Aortic smooth muscle cell (primary cell): ENCODE data around the gene PRB4. TPM values are rescaled to one million over a fixed set of nuclear protein-coding genes. Genes with fewer than 3 reads are reported as not detected.

Experiments used
- total RNA-seq: library from RNA; depleted of rRNA; stranded (reverse); fragments of >200 nt; gene quantifications from 2 replicates; pipeline ENCODE4 v1.2.3, GENCODE V29; 2014

Gene PRB4
- total RNA-seq, result not detected in 2 replicates

GRCh38 chr12:11310336-11310735 lies at the start of gene PRB4:
Gene PRB4 (minus strand): TSS chr12:11310436. CDS start chr12:11310398, 38 bp downstream.

GRCh38 chr12:11269607-11270006 lies 40.6 kb downstream of the PRB4 start, which contains the start of gene PRB3:
Gene PRB3 (minus strand): TSS chr12:11269707. CDS start chr12:11269669, 38 bp downstream.

Other genes starting within 250 kb of the PRB4 start
- gene TAS2R46, start 248.1 kb downstream of the PRB4 start, total RNA-seq, result 1.1 and 2.8 TPM in 2 replicates
- 0.40 and 2.2 TPM in 2 replicates for gene TAS2R43, start 218.1 kb downstream of the PRB4 start, total RNA-seq
- gene TAS2R30, start 175.8 kb downstream of the PRB4 start, total RNA-seq, result 3.2 and 6.2 TPM in 2 replicates
- 6.2 and 8.5 TPM in 2 replicates for gene SMIM10L1, start 139.2 kb downstream of the PRB4 start, total RNA-seq
- not detected in 2 replicates for gene TAS2R42, start 123.5 kb downstream of the PRB4 start, total RNA-seq
- not detected in 2 replicates for gene PRB3, start 40.7 kb downstream of the PRB4 start, total RNA-seq
- gene PRB2, start 85.1 kb upstream of the PRB4 start, total RNA-seq, result not detected in 2 replicates